Esophagus muscularis mucosa (tissue), 3 donors: ENCODE measurements around the gene GRK5.

Experiments
- POLR2A ChIP-seq: fragments of 450-650 bp; IDR thresholded peaks from one replicate; pipeline ENCODE4 v1.6.1; 2017; ENCODE audit warnings: antibody characterized with exemption, moderate library complexity, mild to moderate bottlenecking, low read depth
- POLR2AphosphoS5 ChIP-seq, 2 donors: sonication (generic); formaldehyde crosslinking; IDR thresholded peaks; one replicate each; pipeline ENCODE4 v1.6.1; 2017; ENCODE audit warnings: antibody characterized with exemption in 2 of 2
- TF ChIP-seq, protein P1 (sequence below), 3 experiments: fragments of 200-600 bp in 2 of 3; fragments of 450-650 bp in 1 of 3; sonication (generic) in 2 of 3; IDR thresholded peaks; one replicate each; pipeline ENCODE4 v1.5.1; 2017 to 2019; ENCODE audit warnings: antibody characterized with exemption in 3 of 3, mild to moderate bottlenecking in 2 of 3, moderate library complexity in 1 of 3

DNA sequence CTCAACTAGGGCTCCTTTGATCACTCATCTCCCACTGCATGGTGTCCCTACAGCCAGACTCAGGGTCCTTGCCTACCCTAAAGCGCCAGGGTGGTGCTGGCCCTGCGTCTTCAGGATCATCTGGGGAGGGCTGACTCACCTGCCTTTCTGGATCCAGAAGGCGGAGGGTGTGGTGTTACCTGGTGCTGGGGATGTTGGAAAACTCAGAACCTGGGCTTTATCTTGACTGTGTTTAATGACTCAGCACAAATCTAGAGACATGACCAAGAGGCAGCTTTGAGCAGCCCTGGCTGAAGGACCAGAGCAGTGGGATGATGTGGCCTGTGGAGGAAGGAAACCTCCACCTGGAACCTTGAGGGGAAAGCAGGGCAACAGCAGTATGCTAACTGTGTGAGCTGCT, 96.5 kb downstream of the GRK5 start:
- TF ChIP-seq POLR2AphosphoS5 (IDR thresholded peaks at IDR 0.05) (no peak), POLR2A (no peak)
- TF ChIP-seq, protein P1, sequence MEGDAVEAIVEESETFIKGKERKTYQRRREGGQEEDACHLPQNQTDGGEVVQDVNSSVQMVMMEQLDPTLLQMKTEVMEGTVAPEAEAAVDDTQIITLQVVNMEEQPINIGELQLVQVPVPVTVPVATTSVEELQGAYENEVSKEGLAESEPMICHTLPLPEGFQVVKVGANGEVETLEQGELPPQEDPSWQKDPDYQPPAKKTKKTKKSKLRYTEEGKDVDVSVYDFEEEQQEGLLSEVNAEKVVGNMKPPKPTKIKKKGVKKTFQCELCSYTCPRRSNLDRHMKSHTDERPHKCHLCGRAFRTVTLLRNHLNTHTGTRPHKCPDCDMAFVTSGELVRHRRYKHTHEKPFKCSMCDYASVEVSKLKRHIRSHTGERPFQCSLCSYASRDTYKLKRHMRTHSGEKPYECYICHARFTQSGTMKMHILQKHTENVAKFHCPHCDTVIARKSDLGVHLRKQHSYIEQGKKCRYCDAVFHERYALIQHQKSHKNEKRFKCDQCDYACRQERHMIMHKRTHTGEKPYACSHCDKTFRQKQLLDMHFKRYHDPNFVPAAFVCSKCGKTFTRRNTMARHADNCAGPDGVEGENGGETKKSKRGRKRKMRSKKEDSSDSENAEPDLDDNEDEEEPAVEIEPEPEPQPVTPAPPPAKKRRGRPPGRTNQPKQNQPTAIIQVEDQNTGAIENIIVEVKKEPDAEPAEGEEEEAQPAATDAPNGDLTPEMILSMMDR (IDR thresholded peaks at IDR 0.05) = no peak
